ENCODE data around the gene FAAP100.

The FAAP100 gene

GRCh38 chr17:81511804-81512561 lies 40.2 kb downstream of the FAAP100 start:
- DNase-seq (ENCODE audit: low read depth): no peak

- DNase-seq (ENCODE audit: low read depth): no peak
These were observed 40.7 kb downstream of the FAAP100 start for GRCh38 chr17:81511554-81511803.

- DNase-seq (ENCODE audit: low read depth): no peak
These were observed 41.2 kb downstream of the FAAP100 start for GRCh38 chr17:81510785-81511553.

GRCh38 chr17:81509972-81510784 lies 42.0 kb downstream of the FAAP100 start:
- DNase-seq (ENCODE audit: low read depth): no peak

- no peak for DNase-seq (ENCODE audit: low read depth)
These were observed 42.8 kb downstream of the FAAP100 start for GRCh38 chr17:81509207-81509971.

- DNase-seq (ENCODE audit: low read depth): no peak
These were observed 43.4 kb downstream of the FAAP100 start for GRCh38 chr17:81508639-81509206.

- DNase-seq (ENCODE audit: low read depth): no peak
These were observed 48.5 kb downstream of the FAAP100 start for GRCh38 chr17:81503619-81504018.

GRCh38 chr17:81502471-81503017 lies 49.6 kb downstream of the FAAP100 start:
- no peak for DNase-seq (ENCODE audit: low read depth)

- DNase-seq (ENCODE audit: low read depth): no peak
These were observed 52.1 kb downstream of the FAAP100 start for GRCh38 chr17:81500047-81500446.

- DNase-seq (ENCODE audit: low read depth): no peak
These were observed 52.6 kb downstream of the FAAP100 start for GRCh38 chr17:81499601-81499970.

GRCh38 chr17:81498953-81499600 lies 53.1 kb downstream of the FAAP100 start:
- DNase-seq (ENCODE audit: low read depth): no peak

- DNase-seq (ENCODE audit: low read depth): no peak
These were observed 57.4 kb downstream of the FAAP100 start for GRCh38 chr17:81494626-81495377.

GRCh38 chr17:81493198-81494038 lies 58.7 kb downstream of the FAAP100 start:
- no peak for DNase-seq (ENCODE audit: low read depth)

- DNase-seq (ENCODE audit: low read depth): no peak
These were observed 59.4 kb downstream of the FAAP100 start for GRCh38 chr17:81492706-81493105.

GRCh38 chr17:81492202-81492601 lies 60.0 kb downstream of the FAAP100 start:
- DNase-seq (ENCODE audit: low read depth): no peak

GRCh38 chr17:81491761-81492160 lies 60.4 kb downstream of the FAAP100 start:
- no peak for DNase-seq (ENCODE audit: low read depth)

- DNase-seq (ENCODE audit: low read depth): no peak
These were observed 61.0 kb downstream of the FAAP100 start for GRCh38 chr17:81491181-81491581.

- DNase-seq (ENCODE audit: low read depth): no peak
These were observed 61.9 kb downstream of the FAAP100 start for GRCh38 chr17:81489998-81490992.

Measured in stimulated activated CD8-positive, alpha-beta memory T cell treated with anti-CD3 and anti-CD28 coated beads, Interleukin-12 subunit alpha, Interleukin-12 subunit beta, amount 100 ng/mL, for 4 hours (primary cell).